Skeletal muscle tissue (tissue), 4 donors: ENCODE results near the gene GRID2. TPM values are rescaled to one million over a fixed set of nuclear protein-coding genes. Genes with fewer than 3 reads are reported as not detected.

Source experiments
- H3K27ac ChIP-seq: one replicate; pipeline ENCODE4 v1.7.0; 2013; ENCODE audit warnings: mild to moderate bottlenecking, low read depth, low read length, inconsistent platforms
- H3K27me3 ChIP-seq, 3 donors: one replicate each; pipeline ENCODE4 v1.7.0; 2013; ENCODE audit warnings: low read length in 3 of 3; ENCODE audit not compliant: control insufficient read depth in 3 of 3, insufficient read depth in 3 of 3
- H3K36me3 ChIP-seq, 3 donors: one replicate each; pipeline ENCODE4 v1.7.0; 2013; ENCODE audit warnings: low read length in 3 of 3; ENCODE audit not compliant: control insufficient read depth in 3 of 3, insufficient read depth in 3 of 3
- H3K4me1 ChIP-seq, 3 donors: one replicate each; pipeline ENCODE4 v1.7.0; 2013; ENCODE audit warnings: low read length in 3 of 3, mild to moderate bottlenecking in 3 of 3; ENCODE audit not compliant: control insufficient read depth in 3 of 3, insufficient read depth in 3 of 3
- H3K4me3 ChIP-seq, 3 donors: one replicate each; pipeline ENCODE4 v1.7.0; 2013; ENCODE audit warnings: low read length in 3 of 3
- H3K9ac ChIP-seq, 3 donors: one replicate each; pipeline ENCODE4 v1.7.0; 2013; ENCODE audit warnings: low read length in 3 of 3, mild to moderate bottlenecking in 3 of 3, moderate library complexity in 2 of 3, low read depth in 1 of 3
- H3K9me3 ChIP-seq, 3 donors: one replicate each; pipeline ENCODE4 v1.7.0; 2013; ENCODE audit warnings: low read length in 3 of 3; ENCODE audit not compliant: control insufficient read depth in 3 of 3
- total RNA-seq: library from RNA; depleted of rRNA; stranded (reverse); fragments of >200 nt; gene quantifications from one replicate; pipeline ENCODE4 v1.2.3, GENCODE V29; 2014
- donor health status: Osteomylitis.

GRID2 gene
- total RNA-seq, 1 donor from 2014 or later: 1.6 TPM

GRCh38 chr4:92636038-92636806 lies 332.5 kb downstream of the GRID2 start:
- Histone ChIP-seq H3K27ac (no peak overlapping the region), H3K9me3 (no peaks in the 10 kb centered on the region), H3K36me3 (no peaks in the 10 kb centered on the region), H3K4me1 (no peaks in the 10 kb centered on the region), H3K27me3 (no peaks in the 10 kb centered on the region), H3K4me3 (no peak overlapping the region), H3K9ac (no peak overlapping the region)

- no peaks in the 10 kb centered on the region for H3K36me3 ChIP-seq
- H3K27ac ChIP-seq: no peak overlapping the region
- no peaks in the 10 kb centered on the region for H3K9me3 ChIP-seq
- no peaks in the 10 kb centered on the region for H3K4me1 ChIP-seq
- no peak overlapping the region for H3K4me3 ChIP-seq
- no peaks in the 10 kb centered on the region for H3K27me3 ChIP-seq
- no peak overlapping the region for H3K9ac ChIP-seq
Measured at GRCh38 chr4:92641409-92641808, 337.6 kb downstream of the GRID2 start.

GRCh38 chr4:92646826-92647225 lies 343.1 kb downstream of the GRID2 start:
- Histone ChIP-seq H3K4me3 (no peak overlapping the region), H3K36me3 (no peaks in the 10 kb centered on the region), H3K27me3 (no peaks in the 10 kb centered on the region), H3K9me3 (no peaks in the 10 kb centered on the region), H3K9ac (no peak overlapping the region), H3K27ac (no peak overlapping the region), H3K4me1 (no peaks in the 10 kb centered on the region)

GRCh38 chr4:92651536-92651935 lies 347.8 kb downstream of the GRID2 start:
- H3K27me3 ChIP-seq: no peaks in the 10 kb centered on the region
- no peaks in the 10 kb centered on the region for H3K9me3 ChIP-seq
- H3K4me1 ChIP-seq: no peaks in the 10 kb centered on the region
- no peak overlapping the region for H3K4me3 ChIP-seq
- no peak overlapping the region for H3K9ac ChIP-seq
- no peaks in the 10 kb centered on the region for H3K36me3 ChIP-seq
- no peak overlapping the region for H3K27ac ChIP-seq

GRCh38 chr4:92654084-92654483 lies 350.3 kb downstream of the GRID2 start:
- no peaks in the 10 kb centered on the region for H3K27me3 ChIP-seq
- no peaks in the 10 kb centered on the region for H3K36me3 ChIP-seq
- no peaks in the 10 kb centered on the region for H3K4me1 ChIP-seq
- no peak overlapping the region for H3K27ac ChIP-seq
- H3K4me3 ChIP-seq: no peak overlapping the region
- no peaks in the 10 kb centered on the region for H3K9me3 ChIP-seq
- no peak overlapping the region for H3K9ac ChIP-seq

GRCh38 chr4:92657695-92658094 lies 353.9 kb downstream of the GRID2 start:
- Histone ChIP-seq H3K9ac (no peak overlapping the region), H3K9me3 (no peaks in the 10 kb centered on the region), H3K4me1 (no peaks in the 10 kb centered on the region), H3K4me3 (no peak overlapping the region), H3K36me3 (no peaks in the 10 kb centered on the region), H3K27me3 (no peaks in the 10 kb centered on the region), H3K27ac (no peak overlapping the region)

GRCh38 chr4:92658318-92658717 lies 354.6 kb downstream of the GRID2 start:
- Histone ChIP-seq H3K9ac (no peak overlapping the region), H3K4me1 (no peaks in the 10 kb centered on the region)

GRCh38 chr4:92677805-92678204 lies 374.0 kb downstream of the GRID2 start:
- no peaks in the 10 kb centered on the region for H3K27me3 ChIP-seq
- H3K9ac ChIP-seq: no peak overlapping the region
- H3K4me1 ChIP-seq: no peaks in the 10 kb centered on the region
- H3K36me3 ChIP-seq: no peaks in the 10 kb centered on the region
- H3K4me3 ChIP-seq: no peak overlapping the region
- no peak overlapping the region for H3K27ac ChIP-seq
- no peaks in the 10 kb centered on the region for H3K9me3 ChIP-seq

More at GRCh38 chr4:92658318-92658717, 354.6 kb downstream of the GRID2 start:
- no peaks in the 10 kb centered on the region for H3K27me3 ChIP-seq
- no peaks in the 10 kb centered on the region for H3K36me3 ChIP-seq
- H3K9me3 ChIP-seq: no peaks in the 10 kb centered on the region
- no peak overlapping the region for H3K4me3 ChIP-seq
- no peak overlapping the region for H3K27ac ChIP-seq

- H3K36me3 ChIP-seq: no peaks in the 10 kb centered on the region
- H3K9ac ChIP-seq: no peak overlapping the region
- H3K27me3 ChIP-seq: no peaks in the 10 kb centered on the region
- no peak overlapping the region for H3K4me3 ChIP-seq
- no peaks in the 10 kb centered on the region for H3K9me3 ChIP-seq
- H3K27ac ChIP-seq: no peak overlapping the region
- no peaks in the 10 kb centered on the region for H3K4me1 ChIP-seq
Measured at GRCh38 chr4:92678292-92678691, 374.5 kb downstream of the GRID2 start.

GRCh38 chr4:92679149-92679548 lies 375.4 kb downstream of the GRID2 start:
- Histone ChIP-seq H3K9me3 (no peaks in the 10 kb centered on the region), H3K27ac (no peak overlapping the region), H3K27me3 (no peaks in the 10 kb centered on the region), H3K4me1 (no peaks in the 10 kb centered on the region), H3K4me3 (no peak overlapping the region), H3K36me3 (no peaks in the 10 kb centered on the region), H3K9ac (no peak overlapping the region)
